Gastrocnemius medialis (tissue), 4 donors: ENCODE results near the gene C19orf44. TPM values are rescaled to one million over a fixed set of nuclear protein-coding genes. Genes with fewer than 3 reads are reported as not detected.

Experiments used
- ATAC-seq, 2 donors: fragments of 150-250 bp; one replicate each; pipeline ENCODE4 v1.9.1; 2016
- DNase-seq, 2 donors: peaks; one replicate each; pipeline ENCODE4 v3.0.0-alpha.2; 2019
- H3K27ac ChIP-seq, 4 donors: fragments of 200-600 bp; sonication (generic); 1 replicate in 1 of 4; 2 replicates in 3 of 4; pipeline ENCODE4 v1.5.1; 2016 to 2018; ENCODE audit warnings: mild to moderate bottlenecking in 2 of 4, moderate library complexity in 1 of 4
- H3K27me3 ChIP-seq, 3 donors: fragments of 200-600 bp; sonication (generic) in 2 of 3; 1 replicate in 1 of 3; 2 replicates in 2 of 3; pipeline versions ENCODE4 v1.5.1 to v1.6.0; 2016 to 2019; ENCODE audit warnings: mild to moderate bottlenecking in 1 of 3, moderate library complexity in 1 of 3
- H3K36me3 ChIP-seq, 2 donors: fragments of 200-600 bp; sonication (generic) in 1 of 2; one replicate each; pipeline ENCODE4 v1.5.1; 2017 to 2018
- H3K4me1 ChIP-seq, 2 donors: fragments of 200-600 bp; sonication (generic) in 1 of 2; one replicate each; pipeline ENCODE4 v1.5.1; 2016 to 2017; ENCODE audit warnings: mild to moderate bottlenecking in 2 of 2
- H3K4me3 ChIP-seq, 4 donors: fragments of 200-600 bp; sonication (generic) in 3 of 4; 1 replicate in 1 of 4; 2 replicates in 3 of 4; pipeline ENCODE4 v1.5.1; 2016 to 2019; ENCODE audit warnings: mild to moderate bottlenecking in 2 of 4
- H3K9me3 ChIP-seq, 3 donors: fragments of 200-600 bp; sonication (generic) in 2 of 3; 1 replicate in 1 of 3; 2 replicates in 2 of 3; pipeline ENCODE4 v1.5.1; 2016 to 2019
- POLR2A ChIP-seq, 2 donors: fragments of 450-650 bp; IDR thresholded peaks; one replicate each; pipeline ENCODE4 v1.6.1; 2017; ENCODE audit warnings: antibody characterized with exemption in 2 of 2, mild to moderate bottlenecking in 2 of 2, moderate library complexity in 2 of 2
- in situ Hi-C, 4 donors: fragments of 200-750 bp; cut with MboI; loops; one replicate each; pipeline versions ENCODE4 v1.15.0 to v1.8.0; 2017; ENCODE audit warnings: low sequenced_read_pairs in 4 of 4
- intact Hi-C: fragments of 100-400 bp; cut with DNase I; formaldehyde crosslinking; loops from one replicate; pipeline ENCODE4 v1.15.1; 2023; ENCODE audit warnings: low total_unique reads
- total RNA-seq, 4 donors: library from RNA; depleted of rRNA; stranded (reverse); fragments of >200 nt; gene quantifications; one replicate each; pipeline versions ENCODE4 v1.1.0 to v1.2.3, GENCODE V29; 2016
- TF ChIP-seq, protein P1 (sequence below), 5 experiments: fragments of 450-650 bp in 3 of 5; fragments of 200-600 bp in 2 of 5; sonication (generic) in 2 of 5; IDR thresholded peaks in 4 of 5; conservative IDR thresholded peaks in 1 of 5; 1 replicate in 4 of 5; 2 replicates in 1 of 5; pipeline ENCODE4 v1.5.1; 2016 to 2019; ENCODE audit warnings: antibody characterized with exemption in 5 of 5, mild to moderate bottlenecking in 3 of 5, moderate library complexity in 3 of 5

C19orf44 gene
- total RNA-seq, 4 donors from 2014 or later, result 4.1 to 7.1 (median 5.0) TPM

DNA sequence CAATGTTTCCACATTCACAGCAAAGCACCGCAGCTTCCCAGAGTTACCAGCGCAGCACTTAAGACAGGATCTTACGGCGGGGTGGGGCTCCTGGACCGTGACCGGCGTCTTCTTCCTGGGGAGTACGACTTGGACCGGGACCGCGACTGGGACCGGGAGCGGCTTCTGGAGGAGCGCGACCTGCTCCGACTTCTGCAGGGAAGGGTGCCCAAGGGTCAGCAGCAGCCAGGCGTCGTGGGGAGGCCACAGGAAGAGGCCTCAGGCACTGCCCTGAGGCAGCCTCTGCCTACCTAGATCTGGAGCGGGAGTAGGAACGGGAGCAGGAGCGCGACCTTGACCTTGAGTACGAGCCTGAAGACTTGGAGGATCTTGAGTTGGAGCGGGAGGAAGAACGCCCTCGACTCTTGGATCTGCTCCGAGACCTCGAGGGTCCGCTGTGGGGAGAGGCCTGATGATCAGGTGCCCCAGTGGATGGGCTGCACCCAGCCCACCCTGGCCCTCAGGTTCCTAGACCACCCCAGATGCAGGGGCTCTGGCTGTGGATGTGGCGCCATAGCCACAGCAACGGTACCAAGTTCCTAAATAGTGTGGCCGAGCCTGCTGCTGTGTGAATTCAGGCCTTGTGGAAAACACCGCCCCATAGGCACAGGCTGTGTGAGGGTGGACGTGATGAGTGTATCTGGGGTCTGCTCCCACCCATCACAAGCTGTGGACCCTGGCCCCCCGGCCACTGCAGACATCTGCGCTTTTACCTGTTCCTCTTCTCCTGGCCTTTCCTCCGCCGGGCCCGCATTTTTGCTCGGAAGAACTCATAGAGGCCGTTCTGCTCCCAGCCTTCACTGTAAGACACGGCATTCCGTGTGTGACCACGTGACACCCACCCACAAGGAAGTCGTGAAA, 24.1 kb downstream of the C19orf44 start:
- Histone ChIP-seq H3K27ac (no peak overlapping the region), H3K9me3 (no peaks in the 10 kb centered on the region), H3K36me3 (peaks cover 0 to 90% of the 10 kb centered on the region in 2 donors), H3K27me3 (no peaks in the 10 kb centered on the region), H3K4me1 (no peaks in the 10 kb centered on the region), H3K4me3 (no peak overlapping the region)
- intact Hi-C loops, result no loop called here
- in situ Hi-C loops, result loop anchor here in 1 of 4 donors (25.0 kb wide), 1 partner anchor 308 kb away; no protein-coding TSS in a partner anchor
- TF ChIP-seq, protein P1, sequence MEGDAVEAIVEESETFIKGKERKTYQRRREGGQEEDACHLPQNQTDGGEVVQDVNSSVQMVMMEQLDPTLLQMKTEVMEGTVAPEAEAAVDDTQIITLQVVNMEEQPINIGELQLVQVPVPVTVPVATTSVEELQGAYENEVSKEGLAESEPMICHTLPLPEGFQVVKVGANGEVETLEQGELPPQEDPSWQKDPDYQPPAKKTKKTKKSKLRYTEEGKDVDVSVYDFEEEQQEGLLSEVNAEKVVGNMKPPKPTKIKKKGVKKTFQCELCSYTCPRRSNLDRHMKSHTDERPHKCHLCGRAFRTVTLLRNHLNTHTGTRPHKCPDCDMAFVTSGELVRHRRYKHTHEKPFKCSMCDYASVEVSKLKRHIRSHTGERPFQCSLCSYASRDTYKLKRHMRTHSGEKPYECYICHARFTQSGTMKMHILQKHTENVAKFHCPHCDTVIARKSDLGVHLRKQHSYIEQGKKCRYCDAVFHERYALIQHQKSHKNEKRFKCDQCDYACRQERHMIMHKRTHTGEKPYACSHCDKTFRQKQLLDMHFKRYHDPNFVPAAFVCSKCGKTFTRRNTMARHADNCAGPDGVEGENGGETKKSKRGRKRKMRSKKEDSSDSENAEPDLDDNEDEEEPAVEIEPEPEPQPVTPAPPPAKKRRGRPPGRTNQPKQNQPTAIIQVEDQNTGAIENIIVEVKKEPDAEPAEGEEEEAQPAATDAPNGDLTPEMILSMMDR (IDR thresholded peaks at IDR 0.05 in 4 of 5, conservative IDR thresholded peaks at IDR 0.05 in 1 of 5), result no peak
- DNase-seq, result no peak
- no peak for ATAC-seq

DNA sequence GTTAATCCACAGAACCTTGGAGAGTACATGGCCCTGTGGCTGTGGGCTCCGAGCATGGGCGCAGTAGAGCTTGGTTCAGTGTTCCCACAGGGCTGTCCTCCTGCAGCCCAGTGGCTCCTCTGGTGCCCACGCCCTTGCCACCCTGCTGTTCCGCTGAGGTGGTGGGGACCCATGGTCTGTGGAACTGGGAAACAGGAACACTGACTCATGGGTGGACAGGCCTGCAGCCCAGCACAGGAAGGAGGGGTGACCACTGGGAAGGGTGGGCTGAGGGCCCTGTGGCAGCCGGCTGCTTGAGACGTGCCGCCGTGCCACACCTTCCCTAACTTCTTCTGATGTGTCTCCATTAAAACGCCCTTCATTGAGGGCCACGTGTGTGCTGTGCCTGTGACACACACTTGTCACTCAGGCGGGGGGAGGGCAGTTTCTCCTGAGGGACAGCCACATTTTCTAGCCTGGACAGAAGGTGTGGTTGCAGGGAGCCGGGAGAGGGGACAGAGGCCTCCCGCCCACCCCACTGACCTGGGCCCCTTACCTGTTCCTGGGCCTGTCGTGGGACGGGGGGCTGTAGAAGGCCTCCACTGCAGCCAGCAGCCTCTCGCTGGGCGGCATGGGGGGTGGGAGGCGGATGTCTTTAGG, 24.9 kb downstream of the C19orf44 start:
- in situ Hi-C loops, result loop anchor here in 1 of 4 donors (25.0 kb wide), 1 partner anchor 309 kb away; no protein-coding TSS in a partner anchor
- TF ChIP-seq POLR2A (IDR thresholded peaks at IDR 0.05), result no peak
- TF ChIP-seq, protein P1 (IDR thresholded peaks at IDR 0.05 in 4 of 5, conservative IDR thresholded peaks at IDR 0.05 in 1 of 5), result no peak

DNA sequence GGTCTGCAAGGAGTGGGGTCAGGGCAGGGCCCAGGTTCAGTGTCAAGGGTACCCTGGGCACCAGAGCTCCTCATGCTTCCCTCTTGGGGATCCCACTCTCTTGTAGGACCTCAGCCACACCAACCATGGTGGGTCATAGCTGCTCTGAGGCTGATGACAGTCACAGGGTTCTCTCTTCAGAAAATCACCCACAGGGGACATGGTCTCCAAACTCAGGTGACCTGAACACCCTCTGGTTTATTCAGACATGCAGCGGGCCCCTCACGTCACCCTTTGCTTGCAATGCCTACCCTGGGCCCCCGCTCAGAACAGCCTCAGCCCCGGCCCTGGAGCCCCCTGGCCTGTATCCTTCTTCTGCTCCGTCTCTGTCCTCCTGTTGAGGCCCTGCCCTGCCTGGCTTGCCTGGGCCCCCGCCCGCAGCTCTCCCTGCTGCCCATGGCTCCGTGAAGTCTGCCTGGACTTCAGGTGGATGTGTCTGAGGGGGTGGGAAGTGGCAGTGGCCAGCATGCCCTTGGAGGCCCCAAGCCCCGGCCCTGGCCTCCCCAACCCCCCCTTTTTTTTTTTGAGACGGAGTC, 25.6 kb downstream of the C19orf44 start:
- H3K27ac ChIP-seq, result no peak overlapping the region
- TF ChIP-seq, protein P1 (IDR thresholded peaks at IDR 0.05 in 4 of 5, conservative IDR thresholded peaks at IDR 0.05 in 1 of 5), result no peak
- TF ChIP-seq POLR2A (IDR thresholded peaks at IDR 0.05), result no peak
- intact Hi-C loops, result no loop called here
- no peaks in the 10 kb centered on the region for H3K27me3 ChIP-seq
- in situ Hi-C loops, result loop anchor here in 1 of 4 donors (25.0 kb wide), 1 partner anchor 310 kb away; no protein-coding TSS in a partner anchor
- H3K9me3 ChIP-seq, result no peaks in the 10 kb centered on the region
- no peak overlapping the region for H3K4me3 ChIP-seq
- DNase-seq (no peak), ATAC-seq (no peak)
- H3K36me3 ChIP-seq, result peaks cover 0 to 100% of the 10 kb centered on the region in 2 donors
- no peaks in the 10 kb centered on the region for H3K4me1 ChIP-seq

More for the DNA sequence above, 24.9 kb downstream of the C19orf44 start:
- Histone ChIP-seq H3K27ac (no peak overlapping the region), H3K4me3 (no peak overlapping the region), H3K27me3 (no peaks in the 10 kb centered on the region), H3K36me3 (peaks cover 0 to 98% of the 10 kb centered on the region in 2 donors), H3K4me1 (no peaks in the 10 kb centered on the region), H3K9me3 (no peaks in the 10 kb centered on the region)
- no peak for ATAC-seq
- no peak for DNase-seq
- intact Hi-C loops, result no loop called here

DNA sequence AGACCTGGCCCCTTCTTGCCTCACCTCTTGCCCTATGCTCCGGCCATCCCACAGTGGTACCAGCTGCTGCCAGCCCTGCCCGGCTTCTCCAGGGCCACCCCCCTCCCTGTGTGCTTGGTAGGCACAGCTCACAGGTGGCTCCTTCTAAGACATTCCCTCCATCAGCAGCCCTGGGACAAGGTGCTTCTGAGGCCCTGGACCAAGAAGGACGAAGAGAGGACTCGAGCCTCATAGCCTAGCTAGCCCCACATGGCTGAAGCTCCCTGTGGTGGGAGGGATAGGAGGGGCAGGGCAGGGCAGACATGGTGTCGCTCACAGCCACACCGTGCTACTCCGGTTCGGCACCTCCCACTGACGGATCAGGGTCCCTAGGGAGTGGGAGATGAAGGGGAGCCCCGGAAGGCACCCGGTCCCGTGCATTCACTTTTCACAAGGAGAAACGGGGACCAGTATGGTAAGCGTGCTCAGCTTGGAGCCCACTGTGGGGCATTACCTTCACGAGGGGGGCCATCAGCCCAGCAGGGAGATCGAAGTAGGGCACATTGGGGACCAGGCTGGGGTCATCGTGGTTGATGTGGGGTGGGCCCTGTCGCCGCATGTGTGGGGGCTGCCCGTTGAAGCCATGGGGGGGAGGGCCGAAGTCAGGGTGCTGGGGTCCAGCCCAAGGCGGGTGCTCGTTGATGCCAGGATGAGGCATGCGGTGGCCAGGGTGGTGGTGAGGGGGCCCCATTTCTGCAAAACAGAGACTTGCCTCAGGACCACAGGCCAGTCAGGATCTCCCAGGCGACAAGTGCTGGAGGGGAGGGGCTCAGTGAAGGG, 26.6 kb downstream of the C19orf44 start:
- H3K27ac ChIP-seq, result no peak overlapping the region
- H3K4me1 ChIP-seq, result no peaks in the 10 kb centered on the region
- no peak for TF ChIP-seq POLR2A (IDR thresholded peaks at IDR 0.05)
- TF ChIP-seq, protein P1 (IDR thresholded peaks at IDR 0.05 in 4 of 5, conservative IDR thresholded peaks at IDR 0.05 in 1 of 5), result no peak
- intact Hi-C loops, result no loop called here
- H3K27me3 ChIP-seq, result no peaks in the 10 kb centered on the region
- no peak for ATAC-seq
- in situ Hi-C loops, result loop anchor here in 1 of 4 donors (25.0 kb wide), 1 partner anchor 310 kb away; no protein-coding TSS in a partner anchor
- H3K4me3 ChIP-seq, result no peak overlapping the region
- DNase-seq, result no peak
- H3K36me3 ChIP-seq, result peaks cover 0 to 100% of the 10 kb centered on the region in 2 donors
- no peaks in the 10 kb centered on the region for H3K9me3 ChIP-seq
